HEK293T (cell line): ENCODE measurements around the gene NTN1.

Experiments used
- BHLHE40 ChIP-seq: fragments of 450-650 bp; IDR thresholded peaks from 2 replicates; pipeline ENCODE4 v1.6.1; 2016; ENCODE audit warnings: mild to moderate bottlenecking, moderate library complexity, borderline replicate concordance
- FOXM1 ChIP-seq: fragments of 450-650 bp; IDR thresholded peaks from 2 replicates; pipeline ENCODE4 v1.6.1; 2017; ENCODE audit warnings: mild to moderate bottlenecking, borderline replicate concordance
- PKNOX1 ChIP-seq: fragments of 450-650 bp; IDR thresholded peaks from 2 replicates; pipeline ENCODE4 v1.6.1; 2016
- SP1 ChIP-seq: fragments of 450-650 bp; IDR thresholded peaks from 2 replicates; pipeline ENCODE4 v1.6.1; 2017
- ZNF384 ChIP-seq: fragments of 450-650 bp; IDR thresholded peaks from 2 replicates; pipeline ENCODE4 v1.6.1; 2016

GRCh38 chr17:9146064-9146463, 124.8 kb downstream of the NTN1 start:
- TF ChIP-seq SP1, result no peak
- no peak for TF ChIP-seq BHLHE40
- TF ChIP-seq FOXM1, result no peak
- no peak for TF ChIP-seq PKNOX1
- no peak for TF ChIP-seq ZNF384
